GM21528 (cell line): ENCODE data around the gene ZMYM2.
"Not testable (repeated sequence)": the region's sequence is repeated elsewhere in the genome, so short reads cannot be mapped to it uniquely, and the experiment has no call there.

ENCODE experiments used
- ATAC-seq: cut with Tn5 transposase; IDR thresholded peaks from one replicate; pipeline ENCODE4 v1.9.1; 2021; ENCODE audit warnings: mild to moderate bottlenecking, moderate library complexity; ENCODE audit not compliant: unreplicated experiment, low FRiP score

The ZMYM2 gene

GRCh38 chr13:20042603-20043002, 84.1 kb downstream of the ZMYM2 start:
- ATAC-seq, result not testable (repeated sequence)

- ATAC-seq, result no peak
These were observed 84.8 kb downstream of the ZMYM2 start for GRCh38 chr13:20043207-20043925.

GRCh38 chr13:20044086-20044485, 85.6 kb downstream of the ZMYM2 start:
- ATAC-seq, result no peak

- ATAC-seq, result no peak
These were observed 87.5 kb downstream of the ZMYM2 start for GRCh38 chr13:20045950-20046548.

DNA sequence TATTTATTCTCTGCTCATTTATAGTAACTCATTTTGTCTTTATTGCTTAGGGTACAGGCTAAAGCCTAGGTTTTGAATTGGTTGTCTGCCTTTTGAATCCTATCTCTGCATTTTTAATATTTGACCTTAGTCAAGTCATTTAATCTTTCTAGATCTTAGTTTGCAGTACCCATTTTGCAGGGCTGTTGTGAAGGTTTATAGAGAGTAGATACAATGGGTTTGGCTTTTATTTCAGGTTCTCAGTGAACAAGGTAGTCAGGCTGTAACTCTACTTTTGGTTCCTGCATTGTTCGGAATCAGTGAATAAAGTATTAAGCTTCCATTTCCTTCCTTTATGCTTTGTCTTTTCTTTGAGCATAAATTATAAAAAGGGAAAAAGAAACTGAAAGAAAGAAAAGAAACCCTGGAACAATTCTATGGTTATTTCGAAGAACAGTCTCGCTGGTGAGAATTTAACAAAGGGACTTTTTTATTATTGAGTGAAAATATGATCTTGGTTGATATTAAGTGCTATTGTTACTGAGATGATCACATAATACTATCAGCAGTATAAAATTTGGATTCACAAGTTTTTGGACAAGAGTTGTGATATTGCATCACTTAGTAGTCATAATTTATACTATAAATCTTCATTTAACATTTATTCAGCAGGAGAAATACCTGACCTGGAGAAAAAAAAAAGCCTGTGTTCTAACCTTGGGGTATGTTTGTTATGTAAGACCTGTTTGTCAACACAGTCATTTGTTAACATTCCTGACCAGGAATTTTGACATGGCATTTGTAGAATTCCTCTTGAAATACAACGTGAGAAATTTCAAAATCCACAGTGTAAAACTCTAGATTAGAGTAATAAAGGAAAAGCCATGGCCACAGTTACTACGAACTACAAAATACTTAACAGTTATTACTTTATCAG, 91.3 kb downstream of the ZMYM2 start:
- ATAC-seq, result no peak

DNA sequence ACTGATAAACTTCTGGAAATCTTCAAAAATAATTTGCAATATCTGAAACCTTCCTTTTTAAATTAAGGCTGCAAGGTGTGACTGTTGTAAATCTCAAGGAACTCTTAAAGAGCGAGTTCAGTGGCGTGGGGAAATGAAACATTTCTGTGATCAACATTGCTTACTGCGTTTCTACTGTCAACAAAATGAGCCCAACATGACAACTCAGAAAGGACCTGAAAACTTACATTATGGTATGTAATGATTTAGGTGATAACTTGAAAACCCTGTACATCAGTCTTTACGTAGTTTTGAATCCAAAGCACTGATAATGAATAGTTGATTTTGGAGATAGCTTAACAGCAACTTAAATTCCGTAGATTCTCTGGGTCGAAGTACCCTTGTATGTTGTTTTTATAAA, 92.8 kb downstream of the ZMYM2 start:
- no peak for ATAC-seq

DNA sequence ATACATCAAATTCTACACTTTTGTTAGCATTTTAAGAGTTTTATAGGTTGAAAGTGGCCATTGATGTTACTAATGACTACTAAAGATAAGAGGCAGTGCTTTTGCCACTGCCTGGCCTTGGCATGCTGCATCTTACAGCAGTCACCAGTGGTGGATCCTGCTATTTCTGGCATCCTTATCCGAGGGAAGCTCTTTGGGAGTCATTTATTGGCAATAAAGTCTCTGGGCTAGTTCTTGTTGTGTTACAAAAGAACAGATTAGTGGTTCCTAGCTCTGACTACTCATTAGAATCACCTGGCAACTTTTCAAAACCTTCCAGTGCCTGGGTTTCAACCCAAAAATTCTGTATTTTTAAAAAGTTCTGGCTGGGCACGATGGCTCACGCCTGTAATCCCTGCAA, 94.5 kb downstream of the ZMYM2 start:
- no peak for ATAC-seq

- no peak for ATAC-seq
These were observed 95.4 kb downstream of the ZMYM2 start for GRCh38 chr13:20053891-20054290.

GRCh38 chr13:20054586-20054985, 96.1 kb downstream of the ZMYM2 start:
- no peak for ATAC-seq

DNA sequence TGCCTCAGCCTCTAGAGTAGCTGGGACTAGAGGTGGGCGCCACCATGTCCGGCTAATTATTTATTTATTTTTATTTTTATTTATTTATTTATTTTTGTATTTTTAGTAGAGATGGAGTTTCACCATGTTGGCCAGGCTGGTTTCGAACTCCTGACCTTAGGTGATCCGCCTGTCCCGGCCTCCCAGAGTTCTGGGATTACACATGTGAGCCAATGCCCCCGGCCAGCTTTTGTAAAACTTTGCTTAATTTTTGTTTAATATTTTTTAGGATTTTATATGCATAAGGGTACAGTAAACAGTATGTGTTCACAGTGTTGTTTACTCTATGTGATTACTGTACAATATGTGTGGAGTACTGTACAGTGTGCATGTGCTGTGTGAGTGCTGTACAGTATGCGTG, 98.7 kb downstream of the ZMYM2 start:
- ATAC-seq, result no peak

GRCh38 chr13:20057963-20058362, 99.4 kb downstream of the ZMYM2 start:
- ATAC-seq, result no peak

GRCh38 chr13:20058476-20058875, 99.9 kb downstream of the ZMYM2 start:
- no peak for ATAC-seq

DNA sequence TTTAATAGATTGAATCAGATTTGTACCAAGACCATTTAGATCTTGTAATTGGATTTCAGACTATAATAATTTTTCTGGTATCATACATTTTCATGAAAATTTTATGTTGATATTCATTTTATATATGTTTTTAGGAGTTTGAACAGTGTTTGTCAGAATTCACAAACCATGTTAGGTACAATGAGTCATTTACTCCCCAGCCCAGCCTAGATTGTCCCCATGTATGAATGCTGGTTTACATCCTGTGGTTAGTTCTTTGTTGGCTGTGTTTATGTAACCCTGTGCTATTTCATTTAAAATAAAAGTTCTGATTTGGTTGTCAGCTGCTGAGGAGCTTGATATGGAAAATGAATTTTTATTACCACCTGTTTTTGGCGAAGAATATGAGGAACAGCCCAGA, 105.6 kb downstream of the ZMYM2 start:
- no peak for ATAC-seq

DNA sequence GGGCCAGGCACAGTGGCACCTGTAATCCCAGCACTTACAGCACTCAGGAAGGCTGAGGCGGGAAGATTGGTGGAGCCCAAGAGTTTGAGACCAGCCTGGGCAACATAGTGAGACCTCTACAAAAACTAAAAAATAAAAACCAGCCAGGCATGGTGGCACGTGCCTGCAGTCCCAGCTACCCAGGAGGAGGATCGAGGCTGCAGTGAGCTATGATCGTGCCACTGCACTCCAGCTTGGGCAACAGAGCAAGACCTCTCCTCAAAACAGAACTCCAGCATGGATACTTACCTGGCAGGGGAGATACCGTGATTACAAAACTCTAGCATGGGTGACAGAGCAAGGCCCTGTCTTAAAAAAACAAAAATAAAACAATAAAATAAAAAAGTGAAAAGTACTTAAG, 107.0 kb downstream of the ZMYM2 start:
- ATAC-seq, result no peak

GRCh38 chr13:20069956-20070355, 111.4 kb downstream of the ZMYM2 start:
- no peak for ATAC-seq

GRCh38 chr13:20073775-20074174, 115.2 kb downstream of the ZMYM2 start:
- peak; percentile 66 for ATAC-seq

- no peak for ATAC-seq
These were observed 116.4 kb downstream of the ZMYM2 start for GRCh38 chr13:20074966-20075365.

DNA sequence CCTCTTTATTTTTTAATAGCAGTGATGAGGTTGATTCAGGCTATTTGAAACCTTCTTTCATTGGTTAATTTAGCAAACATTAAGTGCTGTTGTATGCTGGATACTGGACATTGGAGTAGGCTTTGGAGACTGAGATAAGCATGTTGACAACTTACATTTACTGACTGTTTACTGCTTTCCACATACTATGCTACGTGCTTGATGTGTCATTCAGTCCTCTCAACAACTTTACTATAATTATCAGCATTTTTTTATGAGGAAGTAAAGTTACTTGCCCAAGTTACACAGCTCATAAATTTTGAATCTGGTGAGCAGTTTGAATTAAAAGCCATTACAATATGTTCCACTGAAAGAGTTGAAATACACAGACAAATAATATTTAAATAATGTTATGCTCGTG, 118.6 kb downstream of the ZMYM2 start:
- no peak for ATAC-seq

DNA sequence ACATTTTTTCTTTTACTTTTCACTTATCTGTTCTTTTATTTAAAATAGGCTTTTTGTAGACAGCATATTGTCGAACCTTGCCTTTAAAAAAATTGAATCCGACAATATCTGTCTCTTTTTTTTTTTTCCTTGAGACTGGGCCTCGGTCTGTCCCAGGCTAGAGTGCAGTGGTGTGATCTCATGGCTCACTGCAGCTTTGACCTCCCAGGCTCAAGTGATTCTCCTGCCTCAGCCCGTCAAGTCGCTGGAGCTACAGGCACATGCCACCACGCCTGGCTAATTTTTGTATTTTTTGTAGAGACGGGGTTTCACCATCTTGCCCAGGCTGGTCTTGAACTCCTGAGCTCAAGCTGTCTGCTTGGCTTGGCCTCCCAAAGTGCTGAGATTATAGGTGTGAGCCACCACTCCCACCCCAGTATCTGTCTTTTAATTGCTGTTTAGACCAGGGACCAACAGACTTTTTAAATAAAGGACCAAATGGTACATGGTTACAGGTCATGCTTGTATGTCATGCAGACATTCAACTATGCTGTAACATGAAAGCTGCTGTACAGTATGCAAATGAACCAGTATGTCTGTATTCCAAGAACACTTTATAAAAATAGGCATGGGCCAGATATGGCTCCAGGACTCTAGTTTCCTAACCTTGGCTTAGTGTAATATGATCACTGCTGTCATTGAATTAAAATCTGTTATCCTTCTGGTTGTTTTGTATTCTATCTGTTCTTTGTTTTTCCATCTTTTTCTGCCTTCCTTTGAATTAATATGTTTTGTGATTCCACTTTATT, 122.0 kb downstream of the ZMYM2 start:
- no peak for ATAC-seq

GRCh38 chr13:20090349-20090748, 131.8 kb downstream of the ZMYM2 start:
- ATAC-seq, result no peak

- ATAC-seq, result no peak
These were observed 135.4 kb downstream of the ZMYM2 start for GRCh38 chr13:20093951-20094350.
